K562 (cell line): ENCODE measurements around the gene PRR16. TPM values are rescaled to one million over a fixed set of nuclear protein-coding genes. Genes with fewer than 3 reads are reported as not detected.

Experiments
- ATAC-seq: fragments of 200-7000 bp; cut with Tn5 transposase; 3 replicates; pipeline ENCODE4 v1.9.1; 2020; ENCODE audit warnings: moderate library complexity
- BruUV-seq: library from RNA; stranded (reverse); fragments of 400-500 nt; replicated peaks from 2 replicates; lab custom pipeline; 2021; lab: Mats Ljungman, UMichigan
- CTCF ChIA-PET: fragments of 300-600 bp; formaldehyde crosslinking; extraction: SDS; loops from one replicate; lab custom pipeline; 2021; ENCODE audit warnings: low intra/inter-chr PET ratio; lab: Yijun Ruan, JAX
- POLR2A ChIA-PET: fragments of 300-600, 350-650 bp; sonication (Branson Sonifier 250); formaldehyde crosslinking; extraction: SDS; loops from one replicate; lab custom pipeline; 2021; ENCODE audit warnings: antibody characterized with exemption, inconsistent platforms; lab: Yijun Ruan, JAX
- DNase-seq, 4 experiments: peaks; one replicate each; pipeline versions ENCODE4 v3.0.0 to v3.0.0-alpha.2; 2011 to 2018; ENCODE audit warnings: low spot score in 3 of 4, mixed read lengths in 3 of 4; ENCODE audit errors: extremely low read depth in 1 of 4
- FAIRE-seq: peaks from 2 replicates; lab custom pipeline; 2011; peaks lifted over from hg19 to GRCh38; lab: Jason Lieb, UNC
- H2AFZ ChIP-seq: 2 replicates; pipeline ENCODE4 v1.6.0; 2011; ENCODE audit warnings: low read depth, low read length, control low read depth, inconsistent platforms
- H3K27ac ChIP-seq: fragments of 200-600 bp; 3 replicates; pipeline ENCODE4 v1.8.0; 2011; ENCODE audit warnings: low read depth, mild to moderate bottlenecking, control low read depth, inconsistent platforms, low read length, moderate library complexity, mixed read lengths; ENCODE audit errors: extremely low read depth
- H3K27me3 ChIP-seq, 2 experiments: fragments of 300-600 bp in 1 of 2; 2 replicates in 1 of 2; 3 replicates in 1 of 2; pipeline versions ENCODE4 v1.6.0 to v1.8.0; 2011; ENCODE audit warnings: inconsistent platforms in 2 of 2, low read length in 2 of 2, mild to moderate bottlenecking in 1 of 2, mixed read lengths in 1 of 2, moderate library complexity in 1 of 2; ENCODE audit not compliant: control insufficient read depth in 2 of 2, insufficient read depth in 2 of 2
- H3K36me3 ChIP-seq: fragments of 300-600 bp; 3 replicates; pipeline ENCODE4 v1.8.0; 2011; ENCODE audit warnings: mild to moderate bottlenecking, low read length, inconsistent platforms; ENCODE audit not compliant: control insufficient read depth, insufficient read depth
- H3K4me1 ChIP-seq, 2 experiments: fragments of 200-600 bp in 1 of 2; replicated peaks in 1 of 2; 2 replicates in 1 of 2; 3 replicates in 1 of 2; pipeline versions ENCODE4 v1.5.1 to v1.8.0; 2011; ENCODE audit warnings: inconsistent platforms in 2 of 2, low read length in 2 of 2, mild to moderate bottlenecking in 1 of 2, mixed read lengths in 1 of 2, moderate library complexity in 1 of 2; ENCODE audit not compliant: control insufficient read depth in 2 of 2, insufficient read depth in 2 of 2
- H3K4me2 ChIP-seq: 2 replicates; pipeline ENCODE4 v1.6.1; 2011; ENCODE audit warnings: low read length, control low read depth, inconsistent platforms, mixed read lengths; ENCODE audit not compliant: insufficient read depth
- H3K4me3 ChIP-seq: fragments of 200-600 bp; sonication (generic), shearing (Covaris generic); 2 replicates; pipeline ENCODE4 v1.5.1; 2016; ENCODE audit warnings: control low read depth, inconsistent platforms
- H3K79me2 ChIP-seq: fragments of 200-600 bp; 3 replicates; pipeline ENCODE4 v1.8.0; 2011; ENCODE audit warnings: low read length, inconsistent platforms; ENCODE audit not compliant: control insufficient read depth, insufficient read depth
- H3K9ac ChIP-seq, 2 experiments: 2 replicates each; pipeline versions ENCODE4 v1.6.0 to v1.6.1; 2011; ENCODE audit warnings: low read depth in 2 of 2, low read length in 2 of 2, control low read depth in 1 of 2, inconsistent platforms in 1 of 2, mild to moderate bottlenecking in 1 of 2, mixed read lengths in 1 of 2; ENCODE audit not compliant: insufficient read depth in 1 of 2
- H3K9me1 ChIP-seq: one replicate; pipeline ENCODE4 v1.6.0; 2011; ENCODE audit warnings: inconsistent platforms, mild to moderate bottlenecking, low read length, moderate library complexity; ENCODE audit not compliant: control insufficient read depth, insufficient read depth
- H3K9me3 ChIP-seq: replicated peaks from 2 replicates; pipeline ENCODE4 v1.5.1; 2011; ENCODE audit warnings: low read depth, low read length, inconsistent platforms; ENCODE audit not compliant: control insufficient read depth, insufficient read depth
- H4K20me1 ChIP-seq: replicated peaks from 2 replicates; pipeline ENCODE4 v1.6.1; 2011; ENCODE audit warnings: low read length, inconsistent platforms, mixed read lengths; ENCODE audit not compliant: control insufficient read depth, insufficient read depth
- FOSL1 ChIP-seq: fragments of 200-800 bp; sonication (Bioruptor generic); conservative IDR thresholded peaks from 2 replicates; pipeline ENCODE4 v1.6.1; 2016; ENCODE audit warnings: missing genetic modification characterization, missing compliant biosample characterization
- FOXA3 ChIP-seq, 2 experiments: fragments of 450-650 bp in 1 of 2; sonication (generic) in 1 of 2; formaldehyde crosslinking; IDR thresholded peaks in 1 of 2; conservative IDR thresholded peaks in 1 of 2; 2 replicates each; pipeline versions ENCODE4 v1.4.0 to v1.8.0; 2020 to 2022; ENCODE audit warnings: mild to moderate bottlenecking in 2 of 2, missing genetic modification reagents in 1 of 2
- GTF2E2 ChIP-seq: fragments of 200-800 bp; sonication (Bioruptor generic); IDR thresholded peaks from 2 replicates; pipeline ENCODE4 v1.6.1; 2016; ENCODE audit warnings: missing genetic modification characterization, missing compliant biosample characterization
- MAFK ChIP-seq: IDR thresholded peaks from 2 replicates; pipeline ENCODE4 v1.6.1; 2011; ENCODE audit warnings: low read length, improper control_type of control experiment
- MAZ ChIP-seq, 2 experiments: fragments of 450-650 bp in 1 of 2; sonication (generic) in 1 of 2; formaldehyde crosslinking; IDR thresholded peaks in 1 of 2; conservative IDR thresholded peaks in 1 of 2; 2 replicates each; pipeline versions ENCODE4 v1.4.0 to v1.5.0; 2020; ENCODE audit warnings: mild to moderate bottlenecking in 1 of 2, missing genetic modification reagents in 1 of 2
- MYBL2 ChIP-seq, 2 experiments: fragments of 450-650 bp in 1 of 2; sonication (generic) in 1 of 2; formaldehyde crosslinking in 1 of 2; IDR thresholded peaks; 2 replicates each; pipeline versions ENCODE4 v1.6.1 to v1.8.1; 2017 to 2022; ENCODE audit warnings: borderline replicate concordance in 1 of 2, inconsistent platforms in 1 of 2, low read depth in 1 of 2, mild to moderate bottlenecking in 1 of 2, missing genetic modification reagents in 1 of 2, moderate library complexity in 1 of 2
- TRIM28 ChIP-seq: fragments of 450-650 bp; IDR thresholded peaks from 2 replicates; pipeline ENCODE4 v1.6.1; 2017
- ZBTB43 ChIP-seq: sonication (generic); formaldehyde crosslinking; IDR thresholded peaks from 2 replicates; pipeline ENCODE4 v1.8.0; 2023; ENCODE audit warnings: mild to moderate bottlenecking, missing genetic modification reagents
- ZC3H4 ChIP-seq: sonication (generic); formaldehyde crosslinking; IDR thresholded peaks from 2 replicates; pipeline ENCODE4 v1.9.0; 2021; ENCODE audit warnings: missing genetic modification reagents, borderline replicate concordance
- WGBS: fragments of 100-300 bp; shearing (Covaris generic); methylation state at CpG from one replicate; pipeline ENCODE4 v1.1.6; 2016; ENCODE audit warnings: low coverage, mixed read lengths; ENCODE audit not compliant: insufficient coverage; ENCODE audit errors: missing lambda C conversion rate; 5-methylcytosine and 5-hydroxymethylcytosine counted together
- in situ Hi-C: fragments of 300-500 bp; cut with MboI; formaldehyde crosslinking; loops from 4 replicates; pipeline ENCODE4 v1.15.0; 2018; ENCODE audit warnings: inconsistent platforms, mixed read lengths
- intact Hi-C: fragments of 100-400 bp; cut with micrococcal nuclease; formaldehyde crosslinking; loops from 2 replicates; pipeline ENCODE4 v1.14.2; 2022
- polyA plus RNA-seq, 8 experiments: library from polyadenylated mRNA; depleted of rRNA in 4 of 8; stranded (reverse) in 5 of 8; unstranded in 3 of 8; fragments of >200 nt; fragmentation: Nextera tagmentation in 2 of 8; fragmentation: Illumina TruSeq in 1 of 8; extraction: Ambion mirVana in 2 of 8; extraction: Trizol in 1 of 8; gene quantifications; 2 replicates each; pipeline versions ENCODE4 v1.2.1 to v1.2.3, GENCODE V29; 2011 to 2014; ENCODE audit warnings: inconsistent platforms in 1 of 8, missing spikeins in 1 of 8
- total RNA-seq, 7 experiments: library from RNA; depleted of rRNA in 6 of 7; stranded (reverse); fragments of >200 nt in 6 of 7; fragmentation: Illumina TruSeq in 2 of 7; extraction: Trizol in 2 of 7; gene quantifications; 2 replicates each; pipeline versions ENCODE4 v1.2.1 to v1.2.3, GENCODE V29; 2011 to 2021; ENCODE audit warnings: low replicate concordance in 1 of 7
- TF ChIP-seq, protein P1 (sequence below): fragments of 250-450 bp; sonication (Bioruptor Pico); IDR thresholded peaks from 2 replicates; pipeline ENCODE4 v1.8.0; 2022; ENCODE audit warnings: moderate library complexity, mild to moderate bottlenecking, inconsistent platforms
- TF ChIP-seq, protein P2 (sequence below): fragments of 450-650 bp; IDR thresholded peaks from 2 replicates; pipeline ENCODE4 v1.6.1; 2016; ENCODE audit warnings: mild to moderate bottlenecking
- TF ChIP-seq, protein P3 (sequence below): fragments of 250-450 bp; sonication (Bioruptor Pico); IDR thresholded peaks from 2 replicates; pipeline ENCODE4 v1.5.0; 2021; ENCODE audit warnings: mild to moderate bottlenecking, borderline replicate concordance

The PRR16 gene
- total and polyA plus RNA-seq, 9 of the 15 experiments (the other 6 are each of a cell fraction or from before 2014, with no cell fraction given), result 0.61 to 10.1 (median 3.3) TPM

DNA sequence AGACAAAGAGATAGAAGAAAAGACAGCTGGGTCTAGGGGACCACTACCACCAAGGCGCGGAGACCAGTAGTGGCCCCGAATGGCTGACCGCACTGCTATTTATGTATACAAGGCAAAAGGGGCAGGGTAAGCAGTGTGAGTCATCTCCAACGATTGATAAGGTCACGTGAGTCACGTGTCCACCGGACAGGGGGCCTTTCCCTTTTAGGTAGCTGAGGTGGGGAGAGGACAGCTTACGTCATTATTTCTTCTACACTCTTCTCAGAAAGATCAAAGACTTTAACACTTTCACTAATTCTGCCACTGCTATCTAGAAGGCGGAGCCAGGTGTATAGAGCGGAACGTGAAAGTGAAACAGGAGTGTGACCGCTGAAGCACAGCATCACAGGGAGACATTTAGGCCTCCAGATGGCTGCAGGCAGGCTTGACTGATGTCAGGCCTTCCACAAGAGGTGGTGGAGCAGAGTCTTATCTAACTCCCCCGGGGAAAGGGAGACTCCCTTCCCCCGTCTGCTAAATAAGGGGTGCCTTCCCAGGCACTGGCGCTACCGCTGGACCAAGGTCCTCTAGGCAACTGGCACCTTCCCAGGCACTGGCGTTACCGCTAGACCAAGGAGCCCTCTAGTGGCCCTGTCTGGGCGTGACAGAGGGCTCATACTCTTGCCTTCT lies 6.1 kb upstream of the PRR16 start:
- CTCF ChIA-PET, result no interaction called here
- BruUV-seq, result no TSS peak
- no peak overlapping the region for H3K9ac ChIP-seq
- TF ChIP-seq, protein P1, sequence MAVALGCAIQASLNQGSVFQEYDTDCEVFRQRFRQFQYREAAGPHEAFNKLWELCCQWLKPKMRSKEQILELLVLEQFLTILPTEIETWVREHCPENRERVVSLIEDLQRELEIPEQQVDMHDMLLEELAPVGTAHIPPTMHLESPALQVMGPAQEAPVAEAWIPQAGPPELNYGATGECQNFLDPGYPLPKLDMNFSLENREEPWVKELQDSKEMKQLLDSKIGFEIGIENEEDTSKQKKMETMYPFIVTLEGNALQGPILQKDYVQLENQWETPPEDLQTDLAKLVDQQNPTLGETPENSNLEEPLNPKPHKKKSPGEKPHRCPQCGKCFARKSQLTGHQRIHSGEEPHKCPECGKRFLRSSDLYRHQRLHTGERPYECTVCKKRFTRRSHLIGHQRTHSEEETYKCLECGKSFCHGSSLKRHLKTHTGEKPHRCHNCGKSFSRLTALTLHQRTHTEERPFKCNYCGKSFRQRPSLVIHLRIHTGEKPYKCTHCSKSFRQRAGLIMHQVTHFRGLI (CRISPR knock-in tag), result no peak
- TF ChIP-seq ZBTB43, result no peak
- TF ChIP-seq MAZ (CRISPR knock-in tag; conservative IDR thresholded peaks at IDR 0.05 in 1 of 2, IDR thresholded peaks at IDR 0.05 in 1 of 2), result 0 out of 4 replicates have a peak, but pooled peaks have one; percentile 26 to 36
- TF ChIP-seq, protein P2, sequence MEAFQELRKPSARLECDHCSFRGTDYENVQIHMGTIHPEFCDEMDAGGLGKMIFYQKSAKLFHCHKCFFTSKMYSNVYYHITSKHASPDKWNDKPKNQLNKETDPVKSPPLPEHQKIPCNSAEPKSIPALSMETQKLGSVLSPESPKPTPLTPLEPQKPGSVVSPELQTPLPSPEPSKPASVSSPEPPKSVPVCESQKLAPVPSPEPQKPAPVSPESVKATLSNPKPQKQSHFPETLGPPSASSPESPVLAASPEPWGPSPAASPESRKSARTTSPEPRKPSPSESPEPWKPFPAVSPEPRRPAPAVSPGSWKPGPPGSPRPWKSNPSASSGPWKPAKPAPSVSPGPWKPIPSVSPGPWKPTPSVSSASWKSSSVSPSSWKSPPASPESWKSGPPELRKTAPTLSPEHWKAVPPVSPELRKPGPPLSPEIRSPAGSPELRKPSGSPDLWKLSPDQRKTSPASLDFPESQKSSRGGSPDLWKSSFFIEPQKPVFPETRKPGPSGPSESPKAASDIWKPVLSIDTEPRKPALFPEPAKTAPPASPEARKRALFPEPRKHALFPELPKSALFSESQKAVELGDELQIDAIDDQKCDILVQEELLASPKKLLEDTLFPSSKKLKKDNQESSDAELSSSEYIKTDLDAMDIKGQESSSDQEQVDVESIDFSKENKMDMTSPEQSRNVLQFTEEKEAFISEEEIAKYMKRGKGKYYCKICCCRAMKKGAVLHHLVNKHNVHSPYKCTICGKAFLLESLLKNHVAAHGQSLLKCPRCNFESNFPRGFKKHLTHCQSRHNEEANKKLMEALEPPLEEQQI, result no peak
- no peak for TF ChIP-seq TRIM28
- TF ChIP-seq MYBL2 (IDR thresholded peaks at IDR 0.05; ENCODE audit: low read depth), result no peak
- TF ChIP-seq MYBL2 (CRISPR knock-in tag; IDR thresholded peaks at IDR 0.05; ENCODE audit: borderline replicate concordance), result no peak
- TF ChIP-seq MAFK, result no peak
- no peak for TF ChIP-seq ZC3H4 (CRISPR knock-in tag)
- TF ChIP-seq FOSL1 (tag), result peak; percentile 94
- TF ChIP-seq GTF2E2 (tag), result no peak
- 0 out of 4 replicates have a peak, but pooled peaks of 1 of the 2 experiments have one; percentile 13 for TF ChIP-seq FOXA3 (CRISPR knock-in tag; conservative IDR thresholded peaks at IDR 0.05 in 1 of 2, IDR thresholded peaks at IDR 0.05 in 1 of 2)
- TF ChIP-seq, protein P3, sequence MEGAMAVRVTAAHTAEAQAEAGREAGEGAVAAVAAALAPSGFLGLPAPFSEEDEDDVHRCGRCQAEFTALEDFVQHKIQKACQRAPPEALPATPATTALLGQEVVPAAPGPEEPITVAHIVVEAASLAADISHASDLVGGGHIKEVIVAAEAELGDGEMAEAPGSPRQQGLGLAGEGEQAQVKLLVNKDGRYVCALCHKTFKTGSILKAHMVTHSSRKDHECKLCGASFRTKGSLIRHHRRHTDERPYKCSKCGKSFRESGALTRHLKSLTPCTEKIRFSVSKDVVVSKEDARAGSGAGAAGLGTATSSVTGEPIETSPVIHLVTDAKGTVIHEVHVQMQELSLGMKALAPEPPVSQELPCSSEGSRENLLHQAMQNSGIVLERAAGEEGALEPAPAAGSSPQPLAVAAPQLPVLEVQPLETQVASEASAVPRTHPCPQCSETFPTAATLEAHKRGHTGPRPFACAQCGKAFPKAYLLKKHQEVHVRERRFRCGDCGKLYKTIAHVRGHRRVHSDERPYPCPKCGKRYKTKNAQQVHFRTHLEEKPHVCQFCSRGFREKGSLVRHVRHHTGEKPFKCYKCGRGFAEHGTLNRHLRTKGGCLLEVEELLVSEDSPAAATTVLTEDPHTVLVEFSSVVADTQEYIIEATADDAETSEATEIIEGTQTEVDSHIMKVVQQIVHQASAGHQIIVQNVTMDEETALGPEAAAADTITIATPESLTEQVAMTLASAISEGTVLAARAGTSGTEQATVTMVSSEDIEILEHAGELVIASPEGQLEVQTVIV (CRISPR knock-in tag), result no peak

More for the DNA sequence above, 6.1 kb upstream of the PRR16 start:
- Histone ChIP-seq H3K79me2 (no peaks in the 10 kb centered on the region), H2AFZ (peak overlapping the region; percentile 89), H3K27ac (no peak overlapping the region), H3K36me3 (no peaks in the 10 kb centered on the region), H3K9me3 (no peaks in the 10 kb centered on the region), H3K4me3 (0 out of 2 replicates have a peak overlapping the region, but pooled peaks have one; percentile 15), H3K27me3 (no peaks in the 10 kb centered on the region), H4K20me1 (no peaks in the 10 kb centered on the region), H3K9me1 (no peaks in the 10 kb centered on the region), H3K4me2 (peak overlapping the region; percentile 59), H3K4me1 (no peaks in the 10 kb centered on the region)
- in situ Hi-C loops, result no loop called here
- POLR2A ChIA-PET, result interaction anchor here (0.6 kb wide), 1 partner anchor 124 kb away, joined by 3 read pairs; no protein-coding TSS in a partner anchor
- DNase-seq, result peak in 2 of 4 experiments; percentile 12 to 71
- 11% methylated on average over 20 of the region's 20 CpGs for WGBS
- peak; percentile 48 for FAIRE-seq
- ATAC-seq, result peak; percentile 89
- intact Hi-C loops, result loop anchor here (5.0 kb wide), 1 partner anchor 366 kb away; no protein-coding TSS in a partner anchor
